Left cardiac atrium (tissue), 4 donors: ENCODE results near the gene TRMT2A. TPM values are rescaled to one million over a fixed set of nuclear protein-coding genes. Genes with fewer than 3 reads are reported as not detected.

Source experiments
- ATAC-seq, 2 donors: fragments of 200-7000 bp; cut with Tn5 transposase; one replicate each; pipeline ENCODE4 v1.9.1; 2020; ENCODE audit warnings: mild to moderate bottlenecking in 2 of 2, moderate library complexity in 2 of 2
- DNase-seq: peaks from one replicate; pipeline ENCODE4 v3.0.0-alpha.2; 2020
- intact Hi-C, 2 donors: fragments of 100-400 bp; cut with DNase I; formaldehyde crosslinking; loops; one replicate each; pipeline versions ENCODE4 v1.14.1 to v1.15.1; 2022 to 2023
- total RNA-seq, 2 donors: library from RNA; stranded (reverse); fragmentation: NEBNext Ultra II Directional; extraction: Animal tissue kit (Norgen Biotek cat#: 25700); gene quantifications; one replicate each; pipeline ENCODE4 v1.2.1, GENCODE V29; 2021
- donor health status: DM: no; HTN: yes; CAD: no.
- donor health status: DM: no; HTN: yes; CAD: no; lungs with severe emphysema.
- donor health status: DM: yes; HTN: yes; CAD: no.
- donor health status: Dilated cardiomyopathy.

The TRMT2A gene
- total RNA-seq, 2 donors from 2014 or later: 26.7 to 29.3 TPM

DNA sequence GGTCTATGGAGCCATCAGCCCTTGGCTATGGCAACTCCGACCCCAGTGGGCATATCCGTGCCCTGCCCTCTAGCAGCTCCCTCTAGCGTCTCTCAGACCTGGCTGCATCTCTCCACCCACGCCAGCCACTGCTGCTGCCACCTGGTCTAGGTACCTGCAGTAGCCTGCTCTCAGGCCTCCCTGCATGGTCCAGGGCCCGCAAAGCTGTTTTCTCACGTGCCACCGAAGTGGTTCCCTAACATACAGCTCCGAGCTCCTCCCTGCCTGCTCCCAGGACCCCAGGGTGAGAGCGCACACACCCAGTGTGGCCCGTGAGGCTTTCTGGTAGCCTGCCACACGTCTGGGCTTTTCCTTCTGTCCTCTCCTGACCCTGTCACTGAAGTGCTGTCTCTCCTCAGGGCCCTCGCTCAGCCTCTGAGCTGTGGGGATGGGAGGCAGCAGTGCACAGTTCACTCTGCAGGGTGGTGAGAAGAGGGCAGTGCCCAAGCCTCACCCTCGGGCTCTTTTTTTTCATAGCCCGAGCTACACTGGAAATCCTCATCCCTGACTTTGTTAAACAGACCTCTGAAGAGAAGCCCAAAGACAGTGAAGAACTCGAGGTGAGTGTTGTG lies 22.7 kb downstream of the TRMT2A start:
- intact Hi-C loops: no loop called here
- DNase-seq: no peak
- ATAC-seq: no peak

DNA sequence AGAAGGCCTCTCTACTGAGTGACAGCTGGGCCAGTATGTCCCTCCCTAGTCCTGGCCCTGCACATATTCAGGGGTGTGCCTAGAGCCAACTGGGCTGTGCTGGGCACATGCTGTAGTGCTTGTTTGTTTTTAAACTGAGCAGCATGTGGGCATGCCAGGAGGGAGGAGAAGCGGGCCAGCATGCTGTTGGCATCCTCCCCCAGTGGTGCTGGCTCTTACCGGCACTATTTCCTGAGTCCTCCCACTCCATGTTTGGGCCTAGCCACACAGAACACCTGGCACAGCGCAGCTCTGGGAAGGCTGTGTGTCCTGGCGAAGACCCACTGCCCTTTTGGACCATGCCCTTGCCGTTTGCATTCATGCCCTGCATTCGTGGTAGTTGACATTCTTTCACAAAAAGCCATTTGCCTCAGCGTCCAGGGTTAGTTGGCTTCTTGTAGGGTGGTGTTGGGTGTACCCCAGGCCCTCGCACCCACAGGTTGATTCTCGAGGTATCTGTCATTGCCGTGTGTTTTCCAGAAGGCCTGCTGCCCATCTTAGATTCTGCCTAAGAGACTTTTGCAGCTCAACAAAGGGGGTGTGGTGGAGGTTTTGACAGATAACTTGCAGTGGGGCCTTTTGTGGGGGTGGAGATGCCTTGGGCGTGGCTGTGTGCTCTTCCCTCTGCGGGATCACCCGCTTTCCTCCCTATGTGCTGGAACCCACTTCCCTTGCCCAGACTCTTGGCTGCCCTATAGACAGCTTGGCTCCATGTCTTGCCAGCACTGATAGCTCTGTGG lies 23.4 kb downstream of the TRMT2A start:
- intact Hi-C loops: no loop called here
- DNase-seq: no peak

DNA sequence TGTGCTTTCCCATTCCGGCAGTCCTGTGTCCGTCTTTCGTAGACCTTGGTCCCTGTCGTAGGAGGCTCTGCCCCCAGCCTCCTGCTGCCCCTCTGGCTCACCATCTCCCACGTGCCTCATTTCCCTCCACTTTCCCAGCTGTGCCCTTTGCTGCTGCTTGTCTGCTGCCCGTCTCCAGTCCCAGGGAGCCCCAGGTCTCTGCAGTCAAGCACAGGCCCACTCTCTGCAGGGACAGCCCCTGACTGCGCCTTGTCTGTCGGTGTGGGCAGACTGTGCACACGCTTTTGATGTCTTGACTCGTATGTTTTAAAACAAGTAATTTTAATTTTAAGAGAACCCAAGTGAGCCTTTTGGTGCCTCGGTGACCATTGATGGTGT lies 24.6 kb downstream of the TRMT2A start:
- no peak for ATAC-seq
- intact Hi-C loops: no loop called here
- no peak for DNase-seq

More for the DNA sequence above, 23.4 kb downstream of the TRMT2A start:
- peak; percentile 85 to 91 for ATAC-seq

DNA sequence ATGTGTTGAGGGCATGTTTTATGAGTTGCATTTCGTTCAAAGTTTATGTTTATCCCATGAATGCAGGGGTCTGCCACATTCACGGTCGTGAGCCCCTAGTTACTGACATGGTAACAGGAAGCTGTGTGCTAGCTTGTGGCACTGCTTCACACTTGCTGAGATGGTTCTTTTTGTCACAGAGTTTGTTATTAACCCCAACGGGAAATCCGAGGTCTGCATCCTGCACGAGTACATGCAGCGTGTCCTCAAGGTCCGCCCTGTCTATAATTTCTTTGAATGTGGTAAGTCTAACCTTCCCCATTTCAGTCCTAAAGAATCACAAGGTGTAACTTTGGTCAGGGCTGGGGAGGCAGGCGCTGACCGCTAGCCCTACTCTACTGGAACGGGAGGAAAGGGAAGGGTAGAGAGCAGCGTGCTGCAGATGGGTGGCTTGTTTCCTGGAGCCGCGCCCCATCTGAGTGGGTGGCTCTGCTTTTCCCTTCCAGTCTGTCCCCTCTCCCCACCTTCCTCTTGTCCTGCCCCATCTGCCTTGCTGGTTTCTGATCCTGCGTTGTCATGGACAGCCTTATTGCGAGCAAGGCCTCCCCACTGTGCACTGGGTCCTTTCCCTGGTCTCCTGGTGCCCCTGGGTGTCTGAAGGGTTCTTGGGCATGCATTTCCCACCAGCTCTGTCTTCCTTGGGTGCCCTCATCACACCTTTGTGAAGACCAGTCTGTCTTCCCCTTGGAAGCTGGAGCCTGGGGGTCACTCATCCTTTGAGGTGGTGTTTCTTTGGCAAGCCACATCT lies 25.1 kb downstream of the TRMT2A start:
- DNase-seq (no peak), ATAC-seq (no peak)
- intact Hi-C loops: no loop called here

DNA sequence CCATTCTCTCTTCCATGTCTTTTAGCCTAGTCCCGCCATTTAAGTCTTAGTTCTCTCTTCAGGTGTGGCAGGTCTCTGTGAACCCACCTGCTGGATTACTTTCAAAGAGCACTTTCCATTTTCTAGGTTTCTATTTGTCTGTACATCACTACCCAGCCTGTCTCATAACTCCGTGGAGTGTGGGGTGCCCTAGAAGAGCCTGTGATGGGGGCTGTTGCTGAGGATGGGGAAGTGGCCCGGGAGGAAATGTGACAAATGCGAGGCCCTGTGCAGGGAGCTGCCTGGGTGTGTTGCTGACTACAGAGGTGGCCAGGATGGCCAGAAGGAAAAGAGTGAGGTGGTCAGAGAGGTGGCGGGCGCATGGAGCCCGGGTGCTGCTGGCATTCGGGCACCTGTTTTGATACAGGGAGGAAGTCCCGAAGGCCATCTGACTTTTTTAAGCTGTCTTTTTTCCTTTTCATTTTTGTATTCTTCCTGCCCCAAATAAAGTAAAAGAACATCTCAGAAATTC lies 26.2 kb downstream of the TRMT2A start:
- intact Hi-C loops: no loop called here
- no peak for ATAC-seq
- DNase-seq: no peak

DNA sequence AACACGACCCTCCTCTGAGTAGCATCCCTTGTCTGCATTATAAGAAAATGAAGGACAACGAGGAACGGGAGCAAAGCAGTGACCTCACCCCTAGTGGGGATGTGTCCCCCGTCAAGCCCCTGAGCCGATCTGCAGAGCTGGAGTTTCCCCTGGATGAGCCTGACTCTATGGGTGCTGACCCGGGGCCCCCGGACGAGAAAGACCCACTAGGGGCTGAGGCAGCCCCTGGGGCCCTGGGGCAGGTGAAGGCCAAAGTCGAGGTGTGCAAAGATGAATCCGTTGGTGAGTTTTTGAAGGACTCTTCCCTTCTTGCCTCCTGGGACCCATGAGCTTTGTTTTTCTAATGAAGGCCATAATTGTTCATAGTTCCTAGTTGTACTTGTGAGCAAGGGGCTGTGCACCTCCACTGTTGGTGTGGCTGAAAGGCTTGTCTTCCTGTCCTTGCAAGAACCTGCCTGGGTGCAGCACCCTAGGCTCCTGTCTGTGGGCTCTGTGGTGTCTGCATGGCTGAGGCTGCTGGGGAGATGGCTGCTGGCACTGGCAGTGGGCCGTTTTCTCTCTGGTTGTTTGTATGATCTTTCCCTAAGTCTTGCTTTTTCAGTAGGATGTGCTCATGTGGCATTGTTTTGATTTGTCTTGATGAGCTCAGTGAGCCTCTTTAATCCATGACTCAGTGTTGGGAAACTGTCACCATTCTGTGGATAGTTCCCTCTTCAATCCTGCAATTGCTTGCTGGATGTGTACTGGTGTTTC lies 26.9 kb downstream of the TRMT2A start:
- DNase-seq (no peak), ATAC-seq (no peak)
- intact Hi-C loops: no loop called here

DNA sequence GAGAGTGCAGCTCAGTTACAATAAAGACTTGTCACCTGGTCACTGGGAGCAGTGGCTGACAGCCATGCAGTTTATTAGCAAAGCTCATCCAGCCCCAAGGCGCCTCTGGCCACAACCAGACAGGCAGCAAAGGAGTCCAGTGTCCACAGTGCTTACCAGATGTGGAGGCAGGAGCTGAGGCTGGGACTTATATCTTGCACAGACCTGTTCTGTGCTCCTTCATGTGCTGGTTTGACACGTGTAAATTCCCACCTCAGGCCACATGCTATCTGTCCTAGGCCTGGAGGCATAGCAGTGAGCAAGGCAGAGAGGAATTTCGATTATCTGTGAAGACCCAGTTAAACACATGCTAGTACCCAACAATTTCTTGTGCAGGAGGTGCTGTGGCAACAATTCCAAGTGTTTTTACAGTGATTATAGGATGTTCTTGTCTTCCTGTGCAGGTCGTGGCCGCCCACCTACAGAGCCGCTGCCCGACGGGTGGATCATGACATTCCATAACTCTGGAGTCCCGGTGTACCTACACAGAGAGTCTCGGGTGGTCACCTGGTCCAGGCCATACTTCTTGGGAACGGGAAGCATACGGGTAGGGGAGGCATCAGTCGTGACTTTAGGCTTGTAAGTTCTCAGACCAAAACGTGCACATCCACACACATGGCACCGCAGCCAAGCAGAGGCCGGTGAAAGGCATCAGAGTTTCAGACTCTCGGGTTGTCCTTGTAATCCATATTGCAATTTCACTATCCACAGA lies 27.6 kb downstream of the TRMT2A start:
- no peak for DNase-seq
- intact Hi-C loops: no loop called here
- no peak for ATAC-seq

DNA sequence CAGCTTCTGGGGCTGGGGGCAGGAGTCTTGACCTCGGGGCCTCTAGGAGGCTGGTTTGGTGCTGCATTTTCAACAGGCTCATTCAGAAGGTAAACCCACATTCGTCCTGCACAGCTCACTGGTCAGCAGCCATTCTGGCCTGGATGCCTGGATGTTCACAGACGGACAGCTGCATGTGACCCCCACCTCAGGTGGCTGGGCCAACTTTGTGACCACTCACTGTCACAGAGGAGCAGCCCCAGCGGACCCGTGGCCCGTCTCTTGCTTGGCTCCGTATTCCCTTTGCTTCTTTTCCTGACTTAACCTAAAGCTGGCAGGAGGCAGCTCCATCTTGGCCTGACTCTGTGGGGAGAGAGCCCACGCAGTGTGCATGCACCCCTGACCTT lies 28.8 kb downstream of the TRMT2A start:
- no peak for DNase-seq
- intact Hi-C loops: no loop called here
- no peak for ATAC-seq

DNA sequence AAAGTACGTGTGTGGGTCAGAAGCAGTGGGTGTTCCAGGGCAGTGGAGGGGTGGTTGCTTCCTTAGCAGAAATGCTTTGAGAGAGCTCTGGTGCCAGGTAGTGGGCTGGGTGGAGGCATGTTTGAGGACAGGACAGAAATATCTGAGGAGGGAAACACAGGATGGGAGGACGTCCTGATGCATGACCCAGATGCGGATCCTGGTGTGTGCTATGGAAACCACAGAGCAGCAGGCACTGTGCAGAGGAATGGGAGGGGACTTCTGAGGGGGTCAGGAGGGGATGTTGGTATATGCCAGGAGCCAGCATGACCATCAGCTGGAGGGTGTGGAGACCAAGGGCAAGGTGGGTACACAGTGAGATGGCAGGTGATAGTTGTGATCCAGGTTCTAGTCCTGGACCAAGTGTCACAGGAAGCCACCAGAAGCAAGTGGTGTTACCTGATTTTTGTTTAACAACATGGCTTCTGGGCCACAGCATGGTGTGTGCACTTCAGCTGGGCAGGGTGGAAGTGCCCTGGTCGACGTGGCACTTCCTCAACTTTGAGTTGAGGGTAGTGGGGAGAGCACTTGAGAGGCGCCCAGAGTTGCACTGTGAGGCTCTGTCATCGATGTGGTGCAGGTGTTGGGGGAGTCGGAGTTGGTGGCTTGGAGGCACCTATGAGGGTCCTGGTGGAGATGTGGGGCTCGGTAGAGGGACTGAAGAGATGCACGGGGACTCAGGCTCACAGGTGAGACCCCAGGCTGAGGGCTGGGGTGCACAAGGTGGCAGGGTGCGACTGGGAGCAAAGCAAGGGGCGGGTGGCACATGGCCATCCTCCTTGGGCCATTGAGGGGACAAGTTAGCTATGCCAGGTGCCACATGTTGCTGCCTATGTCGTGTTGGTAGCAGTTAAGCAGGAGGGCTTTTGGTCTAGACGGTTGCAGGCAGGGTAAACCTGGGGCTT lies 29.4 kb downstream of the TRMT2A start:
- no peak for DNase-seq
- intact Hi-C loops: no loop called here
- ATAC-seq: no peak

DNA sequence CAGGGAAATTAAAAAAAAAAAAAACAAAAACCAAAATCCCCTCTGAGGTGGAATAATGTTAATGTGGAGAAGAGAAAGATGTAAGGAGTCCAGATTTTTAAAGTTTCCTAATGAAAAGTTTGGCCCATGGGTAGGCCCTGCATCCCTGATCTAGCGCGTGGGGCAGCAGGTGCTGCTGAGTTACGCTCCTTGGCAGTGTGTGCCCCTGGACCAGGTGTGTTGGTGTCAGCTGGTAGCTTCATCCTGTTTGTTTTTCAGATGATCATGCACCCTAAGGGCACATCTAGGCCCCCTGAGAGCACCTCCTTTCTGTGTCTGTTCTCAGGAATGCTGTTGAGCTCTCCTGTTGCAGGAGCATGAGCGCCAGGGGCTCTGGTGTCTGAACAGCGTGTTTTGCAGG lies 30.3 kb downstream of the TRMT2A start:
- intact Hi-C loops: no loop called here
- ATAC-seq: no peak
- no peak for DNase-seq

DNA sequence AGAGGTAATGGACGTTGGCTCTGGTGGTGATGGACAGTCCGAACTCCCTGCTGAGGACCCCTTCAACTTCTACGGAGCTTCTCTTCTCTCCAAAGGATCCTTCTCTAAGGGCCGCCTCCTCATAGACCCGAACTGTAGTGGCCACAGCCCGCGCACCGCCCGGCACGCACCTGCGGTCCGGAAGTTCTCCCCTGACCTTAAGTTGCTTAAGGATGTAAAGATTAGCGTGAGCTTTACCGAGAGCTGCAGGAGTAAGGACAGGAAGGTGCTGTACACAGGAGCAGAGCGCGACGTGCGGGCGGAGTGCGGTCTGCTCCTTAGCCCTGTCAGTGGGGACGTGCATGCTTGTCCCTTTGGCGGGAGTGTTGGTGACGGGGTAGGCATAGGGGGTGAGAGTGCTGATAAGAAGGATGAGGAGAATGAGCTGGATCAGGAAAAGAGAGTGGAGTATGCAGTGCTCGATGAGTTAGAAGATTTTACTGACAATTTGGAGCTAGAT lies 30.9 kb downstream of the TRMT2A start:
- intact Hi-C loops: no loop called here

DNA sequence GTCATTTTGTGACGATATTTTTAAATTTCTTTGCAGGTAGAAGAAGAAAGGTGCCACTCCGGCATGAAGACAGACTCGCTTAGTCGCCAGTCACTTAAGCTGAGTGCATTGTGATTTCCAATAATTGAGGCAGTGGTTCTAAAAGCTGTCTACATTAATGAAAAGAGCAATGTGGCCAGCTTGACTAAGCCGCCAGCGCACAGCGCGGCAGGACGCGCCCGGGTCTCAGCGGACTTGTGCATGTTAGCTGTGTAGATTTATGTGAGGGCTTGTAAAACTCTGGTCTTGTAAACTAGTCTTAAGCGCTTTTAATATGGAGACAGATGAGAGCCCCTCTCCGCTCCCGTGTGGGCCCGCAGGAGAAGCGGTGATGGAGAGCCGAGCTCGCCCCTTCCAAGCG lies 31.4 kb downstream of the TRMT2A start:
- ATAC-seq (no peak), DNase-seq (no peak)
- intact Hi-C loops: no loop called here

More for the DNA sequence above, 30.9 kb downstream of the TRMT2A start:
- ATAC-seq (no peak), DNase-seq (no peak)

DNA sequence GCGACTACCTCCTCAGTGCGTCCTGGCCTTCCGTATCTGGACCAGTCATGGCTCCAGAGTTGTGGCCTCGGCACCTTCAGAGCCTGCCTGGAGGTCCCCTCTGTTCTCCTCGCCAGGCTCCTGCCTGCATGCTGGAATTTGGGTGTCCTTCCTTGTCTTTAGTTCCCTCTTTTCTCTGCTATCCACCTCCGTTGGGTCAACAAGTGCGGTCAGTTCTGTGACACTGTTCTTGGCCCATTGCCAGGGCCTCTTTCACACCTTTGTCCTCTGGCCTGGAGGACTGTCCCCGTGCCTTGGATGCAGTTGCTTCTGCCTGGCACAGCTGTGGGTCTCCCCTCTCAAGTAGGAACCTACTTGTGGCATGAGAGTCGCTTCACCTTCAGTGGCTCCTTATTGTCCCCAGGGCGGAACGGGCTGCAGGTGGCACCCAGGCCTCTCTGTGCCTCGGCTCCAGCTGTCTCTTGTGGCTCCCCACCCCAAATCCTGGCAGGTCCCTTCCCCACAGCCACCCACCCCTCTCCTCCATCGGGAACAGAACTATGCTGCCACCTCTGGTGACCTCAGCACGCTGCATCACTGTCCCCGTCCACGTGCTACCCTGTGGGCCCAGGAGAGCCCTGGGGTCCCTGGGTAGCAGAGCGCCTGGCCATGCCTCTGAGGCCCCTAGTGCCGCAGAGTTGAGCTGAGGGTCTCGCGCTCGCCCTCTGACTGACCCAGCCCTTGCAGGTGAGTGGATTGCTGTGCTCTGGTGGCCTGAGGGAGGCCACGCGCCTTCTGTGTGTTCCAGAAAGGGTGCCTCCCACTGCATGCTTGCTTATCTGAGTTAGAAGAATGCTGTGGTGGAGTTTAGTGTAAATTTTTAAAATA lies 32.2 kb downstream of the TRMT2A start:
- intact Hi-C loops: no loop called here
- ATAC-seq (no peak), DNase-seq (peak; percentile 46)

DNA sequence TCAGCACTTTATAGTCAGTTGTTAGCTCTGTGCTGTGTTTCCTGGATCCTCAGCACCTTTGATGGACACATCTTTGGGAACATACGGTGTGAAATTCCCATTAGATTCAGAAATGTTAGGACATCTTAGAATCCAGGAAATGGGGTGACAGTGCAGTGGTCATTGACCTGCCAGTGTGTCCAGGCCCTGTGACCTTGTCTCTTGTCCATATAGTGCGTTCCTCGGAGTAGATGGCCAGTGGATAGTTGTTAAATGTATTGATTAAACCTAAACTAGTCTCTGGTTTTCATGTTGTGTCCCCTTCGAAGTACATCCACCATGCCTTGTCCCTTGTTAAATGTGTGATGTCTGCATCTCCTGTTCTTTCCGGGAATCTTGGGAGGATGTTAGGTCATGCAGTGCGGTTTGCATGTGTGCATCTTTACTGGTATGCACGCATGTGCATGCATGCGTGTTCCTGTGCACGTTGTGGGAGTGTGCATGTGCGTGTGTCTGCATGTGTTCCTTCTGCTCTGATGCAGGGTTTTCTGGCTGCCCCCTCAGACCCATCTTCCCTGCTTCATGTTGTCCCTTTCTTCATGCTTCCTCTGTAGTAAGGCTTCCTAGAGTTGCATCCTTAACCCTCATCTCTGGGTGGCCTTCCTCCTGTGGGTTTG lies 33.0 kb downstream of the TRMT2A start:
- no peak for ATAC-seq
- DNase-seq: no peak
- intact Hi-C loops: no loop called here

DNA sequence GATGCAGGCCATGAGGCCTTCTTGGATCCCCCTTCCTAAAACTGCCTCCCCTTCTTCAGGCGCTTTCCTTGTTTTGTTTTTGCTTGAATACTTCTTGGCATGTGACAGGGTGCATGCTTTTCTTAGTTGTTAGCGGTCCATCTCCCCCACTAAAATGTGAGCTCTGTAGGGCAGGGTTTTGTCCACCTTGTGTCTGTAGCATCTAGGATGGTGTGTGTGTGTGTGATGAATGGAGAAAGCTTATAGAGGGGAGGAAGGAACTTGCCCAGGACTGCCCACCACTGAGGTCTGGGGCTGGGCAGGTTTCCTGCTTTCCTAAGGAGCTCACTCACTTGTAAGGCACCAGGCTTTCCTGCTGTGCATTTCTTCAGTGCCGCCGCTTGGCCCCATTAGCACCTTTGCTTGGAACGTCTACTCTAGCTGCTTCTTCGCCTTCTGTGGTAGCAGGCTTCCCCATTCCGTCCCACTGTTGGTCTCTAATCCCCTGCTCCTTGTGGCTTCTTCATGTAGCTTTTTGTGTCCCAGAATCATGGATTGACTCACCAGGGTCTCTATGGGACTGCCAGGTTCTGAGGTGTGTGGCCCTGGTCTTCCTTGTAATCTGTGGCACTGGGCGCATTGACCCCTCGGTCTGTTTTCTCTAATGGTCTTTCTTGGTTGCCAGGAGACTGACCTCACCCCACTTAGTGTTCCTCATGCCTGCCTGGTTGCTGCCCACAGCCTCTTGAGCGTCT lies 33.7 kb downstream of the TRMT2A start:
- DNase-seq: no peak
- no peak for ATAC-seq
- intact Hi-C loops: no loop called here
